GM19324 (cell line): Measurements from ENCODE around the gene FOXD2.

ENCODE experiments used
- ATAC-seq: cut with Tn5 transposase; IDR thresholded peaks from one replicate; pipeline ENCODE4 v1.9.1; 2021; ENCODE audit warnings: mild to moderate bottlenecking, moderate library complexity; ENCODE audit not compliant: unreplicated experiment, low FRiP score

Gene FOXD2

DNA sequence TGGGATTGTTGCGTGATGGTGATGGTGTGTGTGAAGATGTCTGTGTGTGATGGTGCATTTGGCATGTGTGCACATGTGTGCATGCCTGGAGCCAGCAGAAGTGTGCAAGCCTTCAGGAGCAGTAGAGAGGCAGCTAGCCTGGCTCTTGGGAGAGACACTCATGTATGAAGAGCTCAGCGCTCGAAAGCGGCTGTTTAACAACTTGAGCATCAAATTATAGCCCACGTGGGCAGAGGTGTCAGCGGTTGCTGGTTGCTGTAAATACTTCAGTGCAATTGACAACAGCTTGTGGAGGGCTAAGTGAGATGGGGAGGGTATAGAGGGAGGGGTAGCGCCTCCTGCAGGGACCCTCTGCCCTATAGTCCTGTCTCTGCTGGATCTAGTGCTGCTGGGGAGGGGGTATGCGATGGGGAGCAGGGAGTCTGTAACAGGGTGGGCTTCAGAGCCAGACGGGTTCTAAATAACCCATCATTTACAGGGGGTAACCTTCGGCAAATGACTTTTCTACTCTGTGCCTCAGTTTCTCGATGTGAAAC, 21.5 kb downstream of the FOXD2 start:
- ATAC-seq = no peak

DNA sequence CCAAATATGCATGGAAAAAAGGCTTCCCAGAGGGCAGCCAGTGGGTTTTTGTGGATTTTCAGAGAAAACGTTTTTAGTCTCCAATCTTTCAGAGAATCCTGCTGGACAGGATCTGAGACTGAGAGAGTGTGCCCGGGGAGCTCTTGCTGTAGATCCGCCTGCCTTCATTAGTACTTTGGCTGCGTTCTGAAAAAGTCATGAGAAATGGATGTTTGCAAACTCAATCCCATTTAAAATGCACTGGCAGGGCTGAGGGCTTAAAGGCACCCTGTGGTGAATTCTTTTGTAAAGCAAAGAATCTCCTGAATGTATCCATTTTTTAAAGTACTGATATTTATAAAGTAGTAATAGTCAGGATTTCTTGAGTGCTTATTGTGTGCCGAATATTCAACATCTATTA, 22.2 kb downstream of the FOXD2 start:
- no peak for ATAC-seq

DNA sequence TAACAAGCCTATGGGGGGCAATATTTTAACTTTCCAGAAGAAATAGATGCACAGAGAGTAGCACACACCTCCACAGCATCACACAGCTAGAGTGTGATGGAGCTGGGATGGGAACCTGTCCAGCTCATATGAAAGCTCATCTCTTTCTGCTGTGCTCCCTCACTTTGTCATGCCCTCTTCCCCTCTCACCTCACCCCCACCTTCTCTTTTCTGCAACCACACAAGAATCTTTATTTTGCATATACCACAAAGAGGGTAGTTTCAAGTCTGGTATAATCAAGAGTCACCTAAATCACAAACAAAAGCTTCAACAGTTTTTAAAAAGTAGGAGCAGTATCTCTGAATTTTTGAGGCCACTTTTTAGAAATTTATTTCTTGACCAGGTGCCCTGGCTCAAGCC, 22.6 kb downstream of the FOXD2 start:
- no peak for ATAC-seq

DNA sequence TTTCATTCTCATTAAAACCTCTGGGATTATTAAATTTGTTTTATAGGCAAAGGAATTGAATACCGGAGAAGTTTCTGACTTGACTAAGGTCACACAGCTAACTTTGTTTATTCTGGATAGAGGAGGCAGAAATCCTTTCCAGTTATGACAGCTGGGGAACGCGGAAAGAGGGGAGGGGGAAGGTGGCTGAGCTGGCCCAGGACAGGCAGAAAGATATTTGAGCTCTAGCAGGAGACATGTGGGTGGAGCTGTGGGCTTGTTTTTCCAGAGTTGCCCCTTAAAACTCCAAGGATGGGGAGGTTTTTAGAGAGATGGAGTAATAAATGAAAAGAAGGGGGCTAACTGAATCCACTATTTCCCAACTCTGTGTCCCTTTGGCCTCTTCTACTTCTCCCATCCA, 27.8 kb downstream of the FOXD2 start:
- ATAC-seq = no peak

DNA sequence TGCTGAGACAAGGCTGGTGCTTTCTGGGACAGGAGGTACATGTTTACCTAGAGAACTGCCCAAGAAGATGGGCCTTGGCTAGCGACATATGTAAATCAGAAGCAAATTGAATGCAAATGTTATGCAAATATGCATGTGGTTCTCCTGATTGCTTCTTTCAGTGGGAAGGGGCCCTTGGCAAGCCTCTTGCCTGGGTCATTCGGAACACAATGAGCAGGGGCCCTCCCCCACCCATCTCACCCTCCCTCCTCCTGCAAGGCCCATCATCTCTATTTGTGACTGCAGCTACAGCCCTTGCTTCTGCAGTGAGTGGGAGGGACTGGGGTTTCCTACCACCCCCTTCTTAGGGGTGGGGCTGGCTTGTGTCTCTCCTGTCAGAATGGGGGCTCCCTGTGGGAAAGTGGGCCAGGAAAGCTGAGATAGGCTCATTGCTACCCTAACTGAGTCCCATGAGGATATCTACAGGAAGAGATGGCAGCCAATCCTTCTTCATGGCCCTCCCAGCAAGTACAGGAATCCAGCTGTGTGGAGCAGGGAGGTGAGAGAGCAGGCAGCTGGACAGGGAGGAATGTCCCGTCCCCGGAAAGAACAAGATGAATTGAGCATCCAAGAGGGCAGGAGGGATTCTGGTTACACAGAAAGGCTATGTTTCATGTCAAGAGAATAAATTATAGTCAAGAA, 31.0 kb downstream of the FOXD2 start:
- no peak for ATAC-seq

DNA sequence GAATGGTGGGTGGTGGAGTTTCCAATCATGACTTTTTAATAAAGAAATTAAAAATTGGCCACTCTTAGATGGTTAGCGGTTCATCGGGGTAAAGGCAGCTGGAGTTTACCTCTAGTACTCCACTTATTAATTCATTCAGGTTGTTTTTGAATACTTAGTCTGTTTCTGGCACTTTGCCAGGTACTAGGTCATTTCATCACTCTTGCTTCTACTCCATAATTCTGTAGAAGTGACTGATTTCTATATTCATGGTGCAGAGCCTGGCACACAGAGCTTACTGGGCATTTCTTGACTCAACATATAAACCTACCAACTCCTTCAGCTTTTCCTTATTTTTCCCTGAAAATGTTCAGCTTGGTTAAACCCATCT, 31.5 kb downstream of the FOXD2 start:
- no peak for ATAC-seq

DNA sequence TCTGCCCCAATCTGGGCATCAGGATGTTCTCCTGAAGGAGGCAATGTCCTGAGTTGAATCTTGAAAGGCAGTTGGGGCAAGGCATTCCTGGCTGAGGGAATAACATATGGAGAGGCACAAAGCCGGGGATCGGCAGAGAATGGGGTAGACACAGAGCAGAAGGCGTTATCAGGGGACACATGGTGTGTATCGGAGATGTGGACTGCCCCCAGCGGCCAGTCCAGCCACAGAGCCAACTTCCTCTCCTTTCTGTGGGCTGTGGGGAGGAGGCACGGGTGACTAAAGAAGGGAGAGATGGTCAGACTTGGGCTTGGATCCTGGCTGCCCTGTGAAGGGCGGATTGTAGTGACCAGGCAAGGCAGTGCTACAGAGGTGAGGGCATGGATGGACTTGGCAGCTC, 32.1 kb downstream of the FOXD2 start:
- no peak for ATAC-seq

DNA sequence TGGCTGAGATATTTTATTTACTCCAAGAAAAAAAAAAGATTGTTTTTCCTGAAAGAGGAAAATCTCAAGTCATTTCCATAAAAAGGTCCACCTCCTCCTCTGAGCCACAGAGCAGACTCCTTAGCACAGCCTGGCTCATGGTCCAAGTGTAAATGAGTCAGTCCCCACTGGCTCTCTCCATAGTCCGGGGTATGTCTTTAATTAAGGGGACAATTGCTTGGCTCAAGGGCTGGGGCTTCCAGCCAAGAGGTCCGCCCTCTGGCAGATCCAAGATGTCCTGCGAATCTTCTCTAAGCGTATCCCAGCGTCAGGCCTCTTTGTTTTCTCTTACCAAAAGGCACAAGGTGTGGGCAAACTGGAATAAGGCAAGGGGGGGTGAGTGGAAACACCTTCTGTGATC, 33.3 kb downstream of the FOXD2 start:
- no peak for ATAC-seq

DNA sequence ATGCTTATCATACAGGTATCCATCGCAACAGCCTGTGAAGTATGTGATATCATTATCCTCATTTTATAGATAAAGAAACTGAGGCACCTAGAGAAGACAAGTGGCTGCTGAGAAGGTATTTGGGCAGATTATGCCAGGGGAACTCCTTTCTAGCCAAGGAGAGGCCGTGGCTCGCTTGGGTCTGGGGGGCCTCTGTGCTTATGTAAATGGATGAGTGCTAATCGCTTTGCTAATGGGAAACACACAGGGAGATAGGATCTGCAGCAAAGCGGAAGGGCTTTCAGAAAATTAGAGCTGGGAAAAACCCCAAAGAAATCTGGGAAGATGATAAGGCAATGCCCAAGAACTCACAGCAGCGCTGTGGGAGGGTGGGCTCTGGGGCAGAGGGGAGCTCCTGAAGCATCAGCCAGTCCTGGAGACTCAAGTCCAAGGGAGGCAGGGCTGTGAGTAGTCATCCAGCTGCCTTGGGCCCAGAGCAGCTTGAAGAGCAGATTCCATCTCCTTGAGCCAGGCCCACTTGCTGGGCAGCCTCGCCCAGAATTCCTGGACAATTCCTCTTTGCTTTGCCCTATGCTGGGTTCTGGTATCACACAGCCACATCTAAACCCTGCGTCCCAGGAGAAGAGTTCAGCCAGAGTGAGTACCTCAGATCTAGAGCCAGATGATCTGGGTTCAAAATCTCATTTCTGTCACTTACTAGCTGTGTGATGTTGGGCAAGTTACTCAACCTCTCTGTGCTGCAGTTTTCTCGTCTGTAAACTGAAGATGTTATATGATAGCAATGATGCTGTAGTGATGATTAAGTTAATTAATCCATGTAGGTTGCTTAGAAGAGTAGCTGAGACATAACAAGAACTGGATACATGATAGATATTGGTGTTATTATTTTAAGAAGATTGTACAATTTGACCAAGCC, 36.7 kb downstream of the FOXD2 start:
- no peak for ATAC-seq

DNA sequence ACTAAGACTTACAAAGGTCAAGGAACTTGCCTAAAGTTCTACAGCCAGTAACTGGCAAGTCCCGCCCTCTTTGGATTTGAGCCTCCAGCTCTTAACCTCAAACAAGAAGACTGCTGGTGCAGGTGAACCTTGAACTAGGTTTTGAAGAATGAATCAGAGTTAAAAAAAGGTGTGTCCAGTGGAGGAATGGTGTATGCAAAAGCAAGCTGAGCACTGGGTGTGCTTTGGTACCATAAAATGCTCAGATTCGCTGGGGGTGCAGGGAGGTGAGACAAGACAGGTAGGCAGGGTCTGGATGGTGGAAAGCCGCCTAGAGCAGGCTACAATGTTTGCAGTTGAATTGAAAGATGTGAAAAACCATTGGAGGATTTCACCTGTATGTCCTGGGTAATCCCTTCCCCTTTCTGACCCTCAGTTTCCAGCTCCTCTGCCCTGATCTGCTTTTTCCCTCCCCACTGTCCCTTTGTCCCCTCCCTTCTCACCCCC, 39.8 kb downstream of the FOXD2 start:
- no peak for ATAC-seq

DNA sequence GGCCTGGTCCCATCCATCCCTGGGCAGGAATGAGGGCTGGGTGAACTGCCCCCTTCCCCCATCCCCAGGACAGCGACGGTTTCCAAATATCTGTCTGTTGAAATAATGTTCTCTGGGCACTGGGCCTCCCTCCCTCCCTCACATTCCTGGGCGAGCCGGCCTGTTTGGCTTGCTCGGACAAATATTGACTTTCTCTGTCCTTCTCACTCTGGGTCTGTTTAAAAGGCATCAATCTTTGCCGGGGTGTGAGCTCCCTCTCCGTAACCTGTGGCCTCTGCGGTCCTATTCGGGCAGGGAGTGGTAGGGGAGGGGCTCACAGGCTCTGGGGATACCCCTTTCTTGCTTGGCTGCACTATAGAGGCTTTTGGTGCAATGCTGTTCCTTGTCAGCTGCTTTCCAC, 40.2 kb downstream of the FOXD2 start:
- no peak for ATAC-seq

DNA sequence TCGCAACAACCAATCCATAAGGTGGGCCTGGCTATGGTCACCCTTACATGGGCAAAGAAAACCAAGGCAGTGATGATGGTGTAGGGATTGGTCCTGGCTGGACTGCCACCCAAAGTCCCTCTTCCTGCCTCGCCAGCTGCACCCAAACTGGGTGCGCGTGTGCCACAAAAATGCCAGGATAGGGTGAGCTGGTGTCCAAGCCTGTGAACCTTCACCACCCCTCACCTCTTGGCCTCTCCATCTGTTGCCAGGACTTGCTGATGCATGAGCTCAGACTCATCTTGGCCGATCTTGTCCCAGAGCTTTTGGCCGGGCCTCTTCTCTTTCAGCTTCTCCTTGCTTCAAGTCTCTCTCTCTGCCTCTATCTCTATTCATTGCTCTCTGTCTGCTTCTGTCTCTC, 41.8 kb downstream of the FOXD2 start:
- ATAC-seq = no peak

DNA sequence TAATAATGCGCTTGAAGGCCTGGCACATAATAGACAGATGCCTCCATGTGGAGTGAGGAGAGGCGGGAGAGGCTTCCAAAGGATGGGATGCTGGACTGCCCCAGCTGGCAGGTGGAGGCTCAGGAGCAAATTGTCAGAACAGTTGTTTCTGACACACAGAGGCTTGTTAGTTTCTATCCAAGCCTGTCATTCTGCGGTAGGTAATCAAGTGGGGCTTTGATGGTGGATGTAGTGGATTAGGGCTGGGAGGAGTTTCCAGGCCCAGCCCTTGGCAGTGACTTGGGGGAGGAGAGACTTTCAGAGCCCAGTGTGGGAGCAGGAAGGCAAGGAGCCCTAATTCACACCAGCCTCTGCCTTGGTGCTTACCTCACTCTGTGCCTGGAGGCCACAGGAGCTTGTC, 44.1 kb downstream of the FOXD2 start:
- ATAC-seq = no peak

DNA sequence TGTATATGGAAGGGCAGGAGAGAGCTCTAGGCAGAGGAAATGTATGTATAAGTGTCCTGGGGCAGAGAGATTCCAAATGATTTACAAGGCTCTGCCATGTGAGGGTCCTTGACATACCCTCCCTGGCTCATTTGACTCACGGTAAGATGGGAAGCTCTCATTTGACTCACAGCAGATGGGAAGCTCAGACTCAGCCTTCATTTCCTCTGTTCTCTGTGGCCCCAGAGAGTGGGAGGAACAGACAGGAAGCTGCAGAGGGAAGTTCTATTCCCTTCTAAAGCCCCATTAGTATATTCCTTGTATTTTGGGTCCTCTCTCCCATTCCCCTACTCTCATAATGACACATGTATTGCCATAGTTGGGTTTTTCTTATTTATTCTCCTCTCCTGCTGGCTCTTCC, 44.9 kb downstream of the FOXD2 start:
- no peak for ATAC-seq

DNA sequence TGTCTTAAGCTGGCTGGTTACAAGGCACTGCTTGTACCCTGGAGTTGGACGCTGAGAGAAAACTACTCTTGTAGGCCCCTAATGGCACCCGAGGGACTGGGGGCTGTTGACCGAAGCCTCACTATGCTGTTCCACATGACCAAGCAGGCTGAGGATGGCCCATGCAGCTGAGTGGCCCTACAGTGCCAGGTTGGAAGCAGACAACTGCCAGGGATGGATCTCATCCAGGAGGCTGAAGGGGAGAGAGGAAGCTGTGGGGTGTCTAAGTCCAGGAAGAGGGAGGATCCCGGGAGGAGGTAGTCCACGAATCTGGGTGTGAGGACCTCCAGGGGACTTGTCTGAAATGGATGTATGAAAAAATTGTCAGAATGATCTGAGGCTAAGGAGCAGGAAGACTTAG, 45.8 kb downstream of the FOXD2 start:
- ATAC-seq = no peak

DNA sequence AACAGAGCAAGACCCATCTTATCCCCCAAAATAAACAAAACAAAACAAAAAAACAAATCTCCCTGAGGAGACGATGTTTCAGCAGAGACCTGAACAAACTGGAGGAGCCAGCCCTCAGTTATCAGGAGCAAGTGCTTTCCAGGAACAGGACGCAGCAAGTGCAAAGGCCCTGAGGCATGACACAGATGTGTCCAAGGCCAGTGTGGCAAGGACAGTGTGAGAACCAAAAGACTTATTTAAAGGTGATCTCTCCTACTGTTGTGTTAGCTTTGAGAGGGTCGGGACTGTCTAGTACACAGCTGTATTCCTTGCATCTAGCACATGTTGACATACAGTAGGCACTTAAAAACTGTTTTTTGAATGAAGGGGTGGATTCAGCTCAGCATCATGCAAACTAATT, 48.0 kb downstream of the FOXD2 start:
- no peak for ATAC-seq

DNA sequence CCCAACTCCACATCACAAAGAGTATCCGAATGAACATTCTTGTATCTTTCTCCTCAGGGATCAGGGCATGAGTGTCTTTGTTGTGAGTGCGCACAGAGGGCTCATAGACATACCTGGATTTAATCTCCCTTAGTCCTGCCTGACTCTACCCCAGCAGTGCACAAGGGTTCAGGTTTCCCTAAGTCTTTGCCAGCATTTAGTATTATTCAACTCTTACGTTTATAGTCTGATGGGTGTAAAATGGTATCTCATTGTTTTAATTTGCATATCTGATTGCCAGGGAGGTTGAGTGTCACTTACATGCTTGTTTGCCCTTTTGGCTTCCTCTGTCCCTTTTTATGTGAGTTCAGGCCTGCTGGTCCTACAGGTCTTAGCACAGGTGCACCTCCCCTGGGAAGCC, 49.5 kb downstream of the FOXD2 start:
- no peak for ATAC-seq

DNA sequence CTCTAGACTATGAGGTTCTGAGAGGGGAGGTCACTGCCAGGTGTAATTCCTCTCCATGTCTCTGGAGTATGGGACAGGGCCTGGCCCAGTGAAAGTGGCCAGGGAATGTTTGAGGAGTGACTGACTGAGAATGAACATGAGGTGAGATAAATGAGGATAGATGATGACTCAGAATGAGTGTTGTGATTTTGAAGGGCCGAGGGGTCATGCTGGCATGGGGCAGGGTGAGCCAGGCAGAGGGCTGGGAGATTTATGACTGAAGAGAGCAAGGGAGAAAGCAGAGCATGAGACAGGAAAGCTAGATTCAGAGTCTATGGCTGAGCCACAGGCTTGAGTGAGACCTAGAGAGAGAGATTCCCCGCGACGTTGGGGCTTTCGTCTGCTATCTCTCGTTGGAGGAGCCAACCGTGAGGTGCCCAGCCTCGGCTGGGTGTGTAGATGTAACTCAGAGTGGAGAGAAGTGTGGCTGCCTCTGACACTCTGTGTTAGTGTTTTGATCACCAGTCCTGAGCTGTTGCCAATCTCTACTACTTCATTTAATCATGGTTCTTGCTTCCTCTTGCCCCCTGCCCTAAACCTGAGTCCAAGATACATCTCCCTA, 50.1 kb downstream of the FOXD2 start:
- no peak for ATAC-seq
